HG03520 (cell line): ENCODE data around the gene DPH5.
A peak's percentile ranks its signal among the peaks of the same experiment; 100 is the strongest.
"Not testable (repeated sequence)": the region's sequence is repeated elsewhere in the genome, so short reads cannot be mapped to it uniquely, and the experiment has no call there.

ENCODE experiments used
- ATAC-seq: cut with Tn5 transposase; IDR thresholded peaks from one replicate; pipeline ENCODE4 v1.9.1; 2021; ENCODE audit warnings: mild to moderate bottlenecking, moderate library complexity; ENCODE audit not compliant: unreplicated experiment

Gene DPH5, protein sequence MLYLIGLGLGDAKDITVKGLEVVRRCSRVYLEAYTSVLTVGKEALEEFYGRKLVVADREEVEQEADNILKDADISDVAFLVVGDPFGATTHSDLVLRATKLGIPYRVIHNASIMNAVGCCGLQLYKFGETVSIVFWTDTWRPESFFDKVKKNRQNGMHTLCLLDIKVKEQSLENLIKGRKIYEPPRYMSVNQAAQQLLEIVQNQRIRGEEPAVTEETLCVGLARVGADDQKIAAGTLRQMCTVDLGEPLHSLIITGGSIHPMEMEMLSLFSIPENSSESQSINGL

DNA sequence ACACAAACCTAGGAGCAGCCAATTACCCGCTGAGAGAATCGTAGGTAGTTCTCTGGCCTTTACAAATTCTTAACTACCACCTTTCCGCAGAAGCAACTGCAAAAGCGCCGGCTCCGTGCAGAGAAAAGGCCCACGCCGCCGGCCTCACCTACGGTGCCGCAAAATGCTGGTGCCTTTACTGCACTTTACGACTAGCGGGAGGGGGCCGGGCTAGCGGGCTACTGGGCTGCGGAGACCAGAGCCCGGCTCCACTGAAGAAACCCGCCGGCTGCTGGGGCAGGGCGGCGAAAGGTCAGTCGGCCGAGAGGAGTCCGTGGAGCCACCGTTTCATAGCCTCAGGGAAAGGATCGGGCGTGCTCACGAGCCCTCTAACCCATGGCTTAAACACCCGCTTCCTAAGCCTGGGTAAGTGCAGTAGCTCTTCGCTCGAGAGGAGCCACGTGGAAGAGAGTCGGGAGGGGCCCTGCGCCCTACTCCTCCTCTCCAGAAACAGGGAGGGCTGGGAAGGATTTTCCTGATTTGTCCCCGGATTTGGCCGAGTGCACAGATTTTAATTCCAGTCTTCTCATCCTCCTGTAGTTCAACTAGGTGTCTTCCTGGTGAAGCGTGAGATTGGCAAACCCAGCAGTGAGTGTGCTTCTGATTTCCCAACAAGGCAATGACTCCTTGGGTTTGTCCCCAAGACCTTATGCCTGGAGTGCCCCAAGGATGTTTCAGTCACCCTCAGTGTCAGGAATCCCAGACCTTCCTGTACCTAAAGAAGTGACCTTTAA is at the start of gene DPH5:
DPH5 (minus strand) TSS at position 128 of the 773 bp plus-strand sequence. CDS start 341 bp downstream, outside the sequence.
- peak; percentile 77 for ATAC-seq

DNA sequence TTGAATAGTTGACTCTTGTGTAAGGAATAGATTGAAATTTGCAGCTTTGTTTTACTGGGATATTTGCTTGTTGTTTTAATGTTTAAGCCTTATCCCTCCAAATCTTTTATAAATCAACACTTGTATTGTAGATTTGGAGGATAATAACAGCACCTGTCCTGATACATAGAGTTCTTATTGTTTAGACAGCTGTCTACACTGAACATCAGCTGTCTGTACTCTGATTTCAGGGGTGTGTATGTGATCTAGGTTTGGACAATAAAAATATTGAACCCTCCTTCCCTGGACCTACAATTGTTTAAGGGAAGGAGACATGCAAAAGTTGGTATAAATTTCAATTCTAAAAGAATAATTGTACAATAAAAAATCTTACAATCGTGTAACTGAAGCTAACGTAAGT is 48.3 kb upstream of the DPH5 start:
- ATAC-seq: no peak

DNA sequence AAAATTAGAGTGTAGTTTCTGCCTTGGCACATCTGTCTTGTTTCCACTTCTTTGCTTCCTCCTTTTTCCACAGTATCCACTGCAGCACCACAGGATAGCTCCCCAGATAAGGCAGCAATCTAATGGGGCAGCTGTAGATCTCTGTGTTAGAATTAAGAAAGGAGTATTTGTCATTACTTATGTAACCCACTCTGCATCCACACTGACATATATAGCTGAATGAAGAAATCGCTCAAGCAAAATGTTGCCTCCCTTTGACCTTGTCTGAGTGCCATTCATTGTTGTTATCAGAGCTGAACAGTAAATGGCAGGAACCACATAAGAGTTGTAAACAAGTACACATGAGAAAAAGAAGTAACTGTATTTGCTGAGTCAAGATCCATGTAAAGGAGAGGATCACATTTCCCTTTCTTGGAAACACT is 45.9 kb upstream of the DPH5 start:
- no peak for ATAC-seq

DNA sequence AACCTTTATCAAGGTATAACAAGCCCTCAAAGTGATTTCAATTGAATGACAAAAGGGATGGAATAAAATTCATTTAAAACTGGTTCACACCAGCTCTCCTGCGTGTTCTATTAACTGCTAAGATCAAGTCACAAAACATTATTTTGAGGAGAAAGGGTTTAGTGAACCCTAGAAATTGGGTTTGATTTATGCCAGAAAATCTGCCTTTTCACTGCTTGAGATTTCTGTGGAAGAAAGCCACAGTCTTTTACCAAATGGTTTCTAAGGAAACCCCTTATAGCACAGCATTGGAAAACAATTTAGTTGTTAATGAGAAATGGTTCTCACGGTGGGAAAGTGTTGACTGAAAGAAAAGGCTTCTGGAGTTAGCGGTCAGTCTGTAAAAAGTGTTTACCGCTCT is 43.6 kb upstream of the DPH5 start:
- ATAC-seq: no peak

DNA sequence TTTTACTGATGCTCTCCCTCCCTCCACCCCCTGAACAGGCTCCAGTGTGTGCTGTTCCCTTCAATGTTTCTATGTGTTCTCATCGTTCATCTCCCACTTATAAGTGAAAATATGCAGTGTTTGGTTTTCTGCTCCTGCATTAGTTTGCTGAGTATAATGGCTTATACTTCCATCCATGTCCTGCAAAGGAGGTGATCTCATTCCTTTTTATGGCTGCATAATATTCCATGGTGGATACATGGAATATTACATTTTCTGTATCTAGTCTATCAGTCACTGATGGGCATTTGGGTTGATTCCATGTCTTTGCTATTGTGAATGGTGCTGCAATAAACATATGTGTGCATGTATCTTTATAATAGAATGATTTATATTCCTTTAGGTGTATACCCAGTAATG is 41.4 kb upstream of the DPH5 start:
- not testable (repeated sequence) for ATAC-seq

DNA sequence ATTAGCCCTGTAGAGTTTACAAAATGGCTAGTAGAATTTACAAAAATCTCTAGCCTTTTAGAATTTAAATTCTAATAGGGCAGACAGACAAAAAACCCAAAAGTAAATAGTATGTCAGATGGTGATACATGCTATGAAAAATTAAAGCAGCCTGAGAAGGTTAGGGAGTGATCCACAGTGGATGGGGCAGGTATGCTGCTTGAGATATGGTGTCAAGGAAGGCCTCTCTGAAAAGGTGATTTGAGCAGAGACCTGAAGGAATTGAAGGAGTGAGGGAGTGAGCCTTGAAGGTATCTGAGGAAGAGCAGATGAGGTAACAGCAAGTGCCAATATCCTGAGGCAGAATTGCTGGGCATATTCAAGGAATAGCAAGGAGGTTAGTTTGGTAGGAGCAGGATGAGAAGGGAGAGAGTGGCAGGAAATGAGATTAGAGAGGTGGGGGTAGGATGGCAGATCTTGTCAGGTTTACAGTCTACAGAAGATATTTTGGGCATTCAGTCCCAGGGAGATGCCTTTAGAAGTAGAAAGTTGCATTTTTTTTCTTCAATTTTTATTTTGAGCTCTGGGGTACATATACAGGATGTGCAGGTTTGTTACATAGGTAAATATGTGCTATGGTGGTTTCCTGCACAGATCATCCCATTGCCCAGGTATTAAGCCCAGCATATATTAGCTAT is 40.8 kb upstream of the DPH5 start:
- ATAC-seq: no peak

DNA sequence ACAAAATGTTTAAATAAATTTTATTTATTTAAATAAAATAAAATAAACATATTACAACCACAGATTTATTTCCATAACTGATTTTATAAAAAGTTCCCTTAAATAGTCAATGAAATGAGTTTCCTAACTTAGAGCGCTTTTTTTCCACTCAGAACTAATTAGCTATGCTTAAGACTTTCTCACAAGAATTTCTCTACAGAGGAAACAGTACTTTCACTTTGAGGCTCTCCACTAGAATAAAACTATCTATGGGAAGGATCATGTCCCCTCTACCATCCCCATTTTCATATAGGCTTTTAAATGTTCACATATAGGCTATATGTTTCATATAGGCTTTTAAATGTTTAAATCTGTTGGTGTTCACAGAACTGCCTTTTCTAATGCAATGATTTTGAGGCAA is 40.0 kb upstream of the DPH5 start:
- no peak for ATAC-seq

DNA sequence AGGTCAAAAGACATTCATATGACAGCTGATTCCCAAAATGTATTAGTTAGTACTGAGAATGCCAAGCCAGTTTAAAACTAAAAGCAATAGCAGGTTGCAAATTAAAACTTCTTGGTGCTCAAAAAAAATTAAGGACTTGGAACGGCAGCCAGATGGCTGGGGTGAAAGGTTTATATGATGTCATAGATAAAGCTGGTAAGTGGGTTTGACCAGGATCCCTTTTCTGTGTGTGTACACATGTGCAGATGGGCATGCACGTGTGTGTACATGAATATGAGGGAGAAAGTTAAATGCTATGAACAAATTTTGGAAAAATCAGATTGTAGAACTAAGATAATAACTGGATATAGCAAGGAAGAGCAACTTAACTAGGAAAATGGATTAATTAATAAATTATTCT is 39.1 kb upstream of the DPH5 start:
- ATAC-seq: no peak

DNA sequence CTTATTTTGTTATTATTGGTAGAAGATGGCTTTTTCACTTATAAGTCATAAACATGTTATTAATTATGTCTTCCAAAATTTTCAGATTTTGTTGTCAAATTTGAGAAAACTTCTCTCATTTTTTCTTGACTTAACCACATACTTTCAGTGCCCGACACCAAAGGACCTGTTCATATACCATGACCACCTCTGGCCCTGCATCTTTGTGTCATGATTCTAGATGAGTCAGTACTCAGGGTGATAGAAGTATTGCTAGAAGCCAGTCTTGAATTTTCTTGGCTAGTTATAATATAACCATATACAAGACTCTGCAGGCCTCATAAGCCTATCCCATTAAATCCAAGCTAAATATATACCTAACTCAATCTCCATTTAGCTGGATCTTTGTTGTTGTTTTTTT is 35.4 kb upstream of the DPH5 start:
- no peak for ATAC-seq

DNA sequence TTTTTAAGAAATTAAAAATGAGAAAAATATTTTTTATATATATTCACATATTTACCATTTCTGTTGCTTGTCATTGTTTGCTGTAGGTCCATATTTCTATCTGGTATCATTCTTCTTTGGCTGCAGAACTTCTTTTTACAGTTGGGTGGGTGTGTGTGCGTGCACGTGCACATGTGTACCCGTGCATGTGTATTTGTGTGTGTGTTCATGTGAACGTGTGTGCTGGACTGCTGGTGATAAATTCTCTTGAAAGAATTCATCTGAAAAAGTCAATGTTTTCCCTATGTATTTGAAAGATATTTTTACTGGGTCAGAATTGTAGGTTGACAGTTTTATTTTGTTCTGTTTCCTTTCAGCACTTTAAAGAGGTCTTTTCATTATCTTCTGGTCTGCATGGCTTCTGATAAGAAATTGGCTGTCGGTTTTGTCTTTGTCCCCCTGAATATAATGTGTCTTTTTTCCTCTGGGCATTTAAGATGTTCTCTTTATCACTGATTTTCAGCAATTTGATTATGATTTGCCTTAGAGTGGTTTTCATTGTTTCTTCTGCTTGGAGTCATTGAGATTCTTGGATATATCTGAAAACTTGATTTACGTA is 34.5 kb upstream of the DPH5 start:
- ATAC-seq: no peak

DNA sequence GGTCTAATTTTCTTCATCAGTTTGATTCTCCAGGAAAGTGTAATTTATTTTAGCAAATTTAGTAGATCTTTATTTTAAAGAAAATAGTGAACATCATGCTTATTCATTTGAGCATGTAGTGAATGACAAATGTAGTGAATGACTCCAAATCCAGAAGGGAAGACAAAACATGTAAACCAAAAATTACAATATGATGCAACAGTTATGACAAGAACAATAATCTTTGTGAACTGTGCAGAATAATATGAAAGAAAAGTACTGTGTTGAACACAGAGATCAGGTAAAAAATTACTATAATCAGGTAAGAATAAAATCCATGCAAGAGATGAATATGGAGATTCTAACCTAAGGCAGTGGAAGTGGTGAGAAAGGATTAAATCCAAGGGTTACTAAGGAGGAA is 30.0 kb upstream of the DPH5 start:
- no peak for ATAC-seq

DNA sequence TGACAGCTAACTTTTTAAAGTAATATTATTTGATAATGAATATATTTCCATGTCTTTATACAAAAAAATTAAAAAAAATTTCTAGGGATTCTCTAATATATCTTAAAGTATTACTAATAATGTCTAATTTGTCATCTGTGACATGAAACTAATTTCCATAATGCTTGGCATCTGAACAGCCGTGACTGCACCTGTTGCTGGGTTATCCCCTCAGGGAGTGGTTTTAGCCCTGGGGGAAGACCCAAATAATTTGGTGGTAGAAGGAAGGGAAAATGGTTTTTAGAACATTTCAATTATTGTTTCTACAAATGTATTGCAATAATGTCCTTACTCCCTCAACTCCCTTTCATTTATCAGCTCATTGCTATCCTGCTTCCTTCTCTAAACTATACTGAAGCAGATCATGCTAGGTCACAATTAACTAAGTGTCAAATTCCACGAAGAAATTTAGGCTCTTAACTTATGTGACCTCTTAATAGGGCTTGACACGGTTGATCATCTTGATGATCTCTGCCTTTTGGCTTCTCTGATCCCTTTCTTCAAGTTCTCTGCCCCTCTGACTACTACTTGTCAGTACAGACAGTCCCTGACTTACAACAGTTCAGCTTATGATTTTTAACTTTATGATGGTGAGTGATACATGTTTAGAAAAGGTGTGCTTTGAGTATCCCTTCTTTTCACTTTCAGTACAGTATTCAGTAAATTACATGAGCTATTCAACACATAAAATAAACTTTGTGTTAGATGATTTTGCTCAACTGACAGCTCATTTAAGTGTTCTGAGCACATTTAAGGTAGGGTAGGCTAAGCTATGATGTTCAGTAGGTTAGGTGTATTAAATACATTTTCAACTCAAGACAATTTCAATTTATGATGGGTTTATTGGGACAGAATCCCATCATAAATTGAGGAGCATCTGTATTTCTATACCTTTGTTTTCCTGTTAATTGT is 26.4 kb upstream of the DPH5 start:
- peak; percentile 92 for ATAC-seq

DNA sequence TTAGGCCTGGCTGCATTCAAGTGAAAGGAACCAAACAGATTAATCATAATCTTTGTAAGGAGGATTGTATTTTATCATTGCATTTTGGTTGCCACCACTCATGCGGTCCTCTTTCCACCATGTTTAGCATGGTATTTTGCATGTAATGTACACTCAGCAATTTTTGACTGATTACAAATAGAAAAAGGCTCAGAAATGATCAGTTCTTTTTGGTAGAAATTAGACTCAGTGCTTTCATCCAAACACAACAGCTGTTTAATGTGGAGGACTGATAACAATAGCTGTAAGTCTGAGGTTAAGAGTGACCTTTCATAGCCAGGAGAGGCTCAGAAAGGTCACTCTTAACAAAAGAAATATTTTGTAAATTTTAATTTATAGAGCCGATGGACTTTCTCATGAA is 25.3 kb upstream of the DPH5 start:
- no peak for ATAC-seq

DNA sequence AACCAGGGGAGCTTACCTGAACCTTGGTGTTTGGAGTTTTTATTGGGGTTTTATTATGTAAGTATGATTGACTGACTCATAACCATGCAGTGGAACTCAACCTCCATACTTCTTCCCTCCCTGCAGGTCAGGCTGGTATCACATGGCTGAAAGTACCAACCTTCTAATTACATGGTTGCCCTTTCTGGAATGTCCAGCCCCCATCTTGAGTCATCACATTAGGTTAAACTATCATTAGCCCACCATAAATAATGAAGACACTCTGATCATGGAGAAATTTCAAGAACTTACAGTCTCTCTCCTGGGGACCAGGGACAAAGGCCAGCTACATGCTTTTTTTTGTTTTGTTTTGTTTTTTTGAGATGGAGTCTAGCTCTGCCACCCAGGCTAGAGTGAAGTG is 19.2 kb upstream of the DPH5 start:
- ATAC-seq: no peak

DNA sequence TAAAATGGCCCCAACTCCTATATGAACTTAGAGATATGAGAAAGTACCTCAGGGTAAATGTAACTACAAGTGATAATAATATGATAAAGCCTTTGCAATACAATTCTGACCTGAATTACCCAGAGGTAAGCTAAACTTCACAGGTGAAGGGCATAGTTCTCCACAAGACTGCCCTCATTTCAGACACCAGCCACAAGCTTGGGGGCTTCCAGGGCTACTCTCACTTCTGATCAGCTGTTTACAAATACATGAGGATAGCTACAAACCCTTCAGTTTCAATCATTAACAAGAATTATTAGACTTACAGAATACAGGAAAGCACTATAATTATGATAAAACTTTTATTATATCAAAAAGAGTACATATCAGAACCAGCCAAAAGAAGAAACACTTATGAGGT is 18.7 kb upstream of the DPH5 start:
- no peak for ATAC-seq

DNA sequence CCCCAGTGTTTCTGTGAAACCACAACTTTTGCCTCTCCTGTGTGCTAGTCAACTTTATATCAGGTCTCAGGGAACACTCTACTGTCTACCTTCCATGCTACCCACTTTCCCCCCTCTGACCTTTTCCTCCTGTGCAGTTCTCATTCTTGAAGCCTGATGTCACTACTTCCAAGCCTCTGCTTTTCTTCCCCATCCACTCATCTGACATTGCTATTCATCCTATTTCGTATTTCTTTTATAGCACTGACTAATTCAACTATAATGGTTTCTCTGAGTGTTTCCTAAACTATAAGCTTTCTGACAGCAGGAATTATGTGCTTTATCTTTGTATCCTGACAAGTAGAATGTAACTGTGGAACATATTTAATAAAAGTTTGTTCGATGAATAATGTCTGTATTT is 18.2 kb upstream of the DPH5 start:
- no peak for ATAC-seq

DNA sequence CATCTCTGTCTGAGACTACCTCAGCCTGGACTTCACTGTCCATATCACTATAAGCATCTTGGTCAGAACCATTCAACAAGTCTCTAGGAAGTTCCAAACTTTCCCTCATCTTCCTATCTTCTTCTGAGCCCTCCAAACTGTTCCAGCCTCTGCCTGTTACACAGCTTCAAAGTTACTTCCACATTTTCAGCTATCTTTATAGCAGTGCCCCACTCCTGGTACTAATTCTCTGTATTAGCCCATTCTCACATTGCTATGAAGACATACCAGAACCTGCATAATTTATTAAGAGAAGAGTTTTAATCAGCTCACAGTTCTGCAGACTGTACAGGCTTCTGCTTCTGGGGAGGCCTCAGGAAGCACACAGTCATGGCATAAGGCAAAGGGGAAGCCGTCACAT is 15.7 kb upstream of the DPH5 start:
- no peak for ATAC-seq

DNA sequence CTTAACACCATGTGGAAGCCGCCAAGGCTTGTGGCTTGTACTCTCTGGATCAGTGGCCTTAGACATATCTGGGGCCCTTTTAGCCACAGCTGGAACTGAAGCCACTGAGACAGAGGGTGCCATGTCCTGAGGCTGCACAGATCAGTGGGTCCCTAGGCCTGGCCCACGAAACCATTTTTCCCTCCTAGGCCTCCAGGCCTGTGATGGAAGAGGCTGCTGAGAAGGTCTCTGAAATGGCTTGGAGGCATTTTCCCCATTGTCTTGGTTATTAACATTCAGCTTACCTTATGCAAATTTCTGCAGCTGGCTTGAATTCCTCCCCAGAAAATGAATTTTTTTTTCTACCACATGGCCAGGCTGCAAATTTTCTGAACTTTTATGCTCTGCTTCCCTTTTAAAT is 15.1 kb upstream of the DPH5 start:
- no peak for ATAC-seq

DNA sequence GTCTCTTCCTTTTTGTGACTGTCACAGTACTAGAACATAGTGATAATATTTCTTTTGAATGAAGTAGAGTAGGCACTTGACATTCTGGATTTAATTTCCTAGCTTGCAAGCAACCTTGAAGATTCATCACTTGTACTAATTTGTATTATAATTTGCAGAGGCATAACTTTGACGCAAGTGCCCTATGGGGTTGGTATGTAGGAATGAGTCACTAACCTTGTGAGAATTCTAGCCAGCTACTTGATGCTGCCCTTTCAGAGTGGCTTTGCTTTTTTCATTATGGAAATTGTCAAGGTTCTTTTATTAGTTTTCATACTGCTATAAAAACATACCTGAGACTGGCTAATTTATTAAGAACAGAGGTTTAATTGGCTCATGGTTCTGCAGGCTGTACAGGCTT is 13.7 kb upstream of the DPH5 start:
- ATAC-seq: no peak

DNA sequence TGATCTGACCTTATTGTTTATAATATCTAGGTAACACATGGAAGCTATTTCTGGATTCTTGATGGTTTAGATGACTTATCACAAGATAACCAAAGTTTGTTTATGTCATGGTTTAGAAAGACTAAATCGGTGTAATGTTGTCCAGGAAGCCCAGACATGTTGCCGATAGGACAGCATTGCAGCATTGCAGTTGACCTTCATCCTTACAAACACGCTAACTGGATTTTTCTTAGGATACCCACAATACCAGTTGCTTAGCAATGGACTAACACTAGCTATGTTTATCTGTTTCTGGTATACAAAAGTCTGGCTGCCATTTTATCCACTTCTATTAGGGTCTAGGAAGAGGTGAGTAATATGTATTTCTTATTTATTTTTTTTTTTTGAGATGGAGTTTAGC is 11.7 kb upstream of the DPH5 start:
- no peak for ATAC-seq

DNA sequence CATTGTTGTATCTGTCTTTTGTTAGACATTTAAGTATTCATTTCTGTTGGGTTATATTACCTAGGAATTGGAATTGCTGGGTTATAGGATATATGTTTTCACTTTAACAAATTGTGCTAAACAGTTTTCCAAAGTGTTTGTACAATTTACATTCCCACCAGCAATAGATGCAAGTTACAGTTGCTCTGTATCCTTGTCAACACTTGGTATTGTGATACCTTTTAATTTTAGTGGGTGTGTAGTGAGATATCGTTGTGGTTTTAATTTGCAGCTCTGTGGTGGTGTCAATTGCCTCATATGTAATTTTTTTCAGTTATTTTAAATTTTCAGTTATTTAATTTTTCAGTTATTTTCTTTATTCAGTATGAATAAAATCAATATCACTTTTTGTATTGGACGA is 7.4 kb upstream of the DPH5 start:
- ATAC-seq: no peak
